GM23338 (cell line): ENCODE data around the gene DIAPH3. TPM values are rescaled to one million over a fixed set of nuclear protein-coding genes. Genes with fewer than 3 reads are reported as not detected.

Experiments used
- ATAC-seq: fragments of 200-7000 bp; cut with Tn5 transposase; 3 replicates; pipeline ENCODE4 v1.9.1; 2020
- DNase-seq: peaks from one replicate; pipeline ENCODE4 v3.0.0-alpha.2; 2015; ENCODE audit warnings: low spot score
- H2AFZ ChIP-seq: fragments of 200-600 bp; sonication (generic); 2 replicates; pipeline ENCODE4 v1.8.0; 2016; ENCODE audit warnings: antibody characterized with exemption, mild to moderate bottlenecking, moderate library complexity
- H3F3A ChIP-seq: fragments of 200-600 bp; sonication (generic); replicated peaks from 2 replicates; pipeline ENCODE4 v1.8.0; 2017; ENCODE audit warnings: antibody characterized with exemption, mixed run types, low read depth
- H3K27ac ChIP-seq: fragments of 200-600 bp; sonication (generic); 2 replicates; pipeline ENCODE4 v1.6.1; 2016; ENCODE audit warnings: low read depth
- H3K27me3 ChIP-seq: fragments of 200-600 bp; sonication (generic); 2 replicates; pipeline ENCODE4 v1.8.0; 2016; ENCODE audit warnings: mild to moderate bottlenecking, mixed run types, moderate library complexity; ENCODE audit not compliant: insufficient read depth
- H3K36me3 ChIP-seq: fragments of 200-600 bp; sonication (generic); 2 replicates; pipeline ENCODE4 v1.8.0; 2016; ENCODE audit warnings: mild to moderate bottlenecking; ENCODE audit not compliant: insufficient read depth
- H3K4me1 ChIP-seq: fragments of 200-600 bp; sonication (generic); 2 replicates; pipeline ENCODE4 v1.8.0; 2016; ENCODE audit warnings: mild to moderate bottlenecking, moderate library complexity; ENCODE audit not compliant: insufficient read depth
- H3K4me2 ChIP-seq: fragments of 200-600 bp; sonication (generic); 2 replicates; pipeline ENCODE4 v1.7.1; 2017; ENCODE audit warnings: mixed run types
- H3K4me3 ChIP-seq: fragments of 200-600 bp; sonication (generic); 2 replicates; pipeline ENCODE4 v1.6.1; 2016; ENCODE audit warnings: mixed run types
- H3K79me2 ChIP-seq: fragments of 200-600 bp; sonication (generic); replicated peaks from 2 replicates; pipeline ENCODE4 v1.8.0; 2017; ENCODE audit warnings: mild to moderate bottlenecking; ENCODE audit not compliant: insufficient read depth
- H3K9me2 ChIP-seq: fragments of 200-600 bp; sonication (generic); 2 replicates; pipeline ENCODE4 v1.8.0; 2017; ENCODE audit not compliant: insufficient read depth
- H4K20me1 ChIP-seq: fragments of 200-600 bp; sonication (generic); replicated peaks from 2 replicates; pipeline ENCODE4 v1.8.0; 2017; ENCODE audit warnings: mild to moderate bottlenecking; ENCODE audit not compliant: insufficient read depth
- H3K27ac Mint-ChIP-seq: 2 replicates; pipeline ENCODE4 v1.8.0; 2020; ENCODE audit warnings: inconsistent platforms, mild to moderate bottlenecking, moderate library complexity, mixed read lengths
- H3K27me3 Mint-ChIP-seq: 3 replicates; pipeline ENCODE4 v1.8.0; 2022; ENCODE audit warnings: low read depth, mild to moderate bottlenecking, moderate library complexity, mixed read lengths, inconsistent platforms; ENCODE audit not compliant: insufficient read depth, poor library complexity
- H3K36me3 Mint-ChIP-seq: 3 replicates; pipeline ENCODE4 v1.8.0; 2021; ENCODE audit warnings: low read depth, mild to moderate bottlenecking, inconsistent platforms, moderate library complexity, mixed read lengths
- H3K4me1 Mint-ChIP-seq: 3 replicates; pipeline ENCODE4 v1.8.0; 2020; ENCODE audit warnings: mild to moderate bottlenecking, inconsistent platforms, mixed read lengths
- H3K4me3 Mint-ChIP-seq: 3 replicates; pipeline ENCODE4 v1.8.0; 2021; ENCODE audit warnings: moderate library complexity, mild to moderate bottlenecking, inconsistent platforms, mixed read lengths
- H3K9me3 Mint-ChIP-seq: 3 replicates; pipeline ENCODE4 v1.8.0; 2020; ENCODE audit warnings: moderate library complexity, mild to moderate bottlenecking, inconsistent platforms, mixed read lengths
- CREB1 ChIP-seq: fragments of 250-450 bp; sonication (Bioruptor Pico); IDR thresholded peaks from 2 replicates; pipeline ENCODE4 v1.5.0; 2020; ENCODE audit warnings: low read depth, mild to moderate bottlenecking, moderate library complexity
- ETS1 ChIP-seq: IDR thresholded peaks from 2 replicates; pipeline ENCODE4 v1.6.1; 2016; ENCODE audit warnings: antibody characterized with exemption
- EZH2 ChIP-seq: fragments of 200-600 bp; sonication (generic); IDR thresholded peaks from one replicate; pipeline ENCODE4 v1.8.0; 2017; ENCODE audit warnings: antibody characterized with exemption, mild to moderate bottlenecking, low read depth; ENCODE audit not compliant: unreplicated experiment
- NANOG ChIP-seq: IDR thresholded peaks from 2 replicates; pipeline ENCODE4 v1.6.1; 2016; ENCODE audit warnings: antibody characterized with exemption, borderline replicate concordance
- POLR2AphosphoS5 ChIP-seq: IDR thresholded peaks from 2 replicates; pipeline ENCODE4 v1.6.1; 2016; ENCODE audit warnings: antibody characterized with exemption, low read depth
- STAT1 ChIP-seq: IDR thresholded peaks from one replicate; pipeline ENCODE4 v1.6.1; 2016; ENCODE audit warnings: antibody characterized with exemption; ENCODE audit not compliant: unreplicated experiment
- ZNF114 ChIP-seq: fragments of 250-450 bp; sonication (Bioruptor Pico); IDR thresholded peaks from 2 replicates; pipeline ENCODE4 v1.5.0; 2020; ENCODE audit warnings: mild to moderate bottlenecking, moderate library complexity
- ZNF331 ChIP-seq: fragments of 250-450 bp; sonication (Bioruptor Pico); IDR thresholded peaks from 2 replicates; pipeline ENCODE4 v1.5.0; 2020; ENCODE audit warnings: low read depth, mild to moderate bottlenecking, moderate library complexity
- ZNF462 ChIP-seq: fragments of 250-450 bp; sonication (Bioruptor Pico); IDR thresholded peaks from 2 replicates; pipeline ENCODE4 v1.5.0; 2020; ENCODE audit warnings: mild to moderate bottlenecking, moderate library complexity
- polyA plus RNA-seq: library from polyadenylated mRNA; unstranded; fragments of >200 nt; fragmentation: Nextera tagmentation; extraction: Ambion mirVana; gene quantifications from 2 replicates; pipeline ENCODE4 v1.2.1, GENCODE V29; 2016
- total RNA-seq: library from RNA; depleted of rRNA; stranded (reverse); fragments of >200 nt; shearing (Covaris generic); gene quantifications from 2 replicates; pipeline ENCODE4 v1.2.3, GENCODE V29; 2014
- TF ChIP-seq, protein P1 (sequence below), 2 experiments: fragments of 200-600 bp in 1 of 2; sonication (generic) in 1 of 2; conservative IDR thresholded peaks; 2 replicates each; pipeline versions ENCODE4 v1.5.1 to v1.6.1; 2016 to 2017; ENCODE audit warnings: antibody characterized with exemption in 2 of 2, low read depth in 2 of 2, mild to moderate bottlenecking in 2 of 2, moderate library complexity in 1 of 2

The DIAPH3 gene
- total and polyA plus RNA-seq, 2 experiments from 2014 or later: 23.4 to 30.2 TPM

DNA sequence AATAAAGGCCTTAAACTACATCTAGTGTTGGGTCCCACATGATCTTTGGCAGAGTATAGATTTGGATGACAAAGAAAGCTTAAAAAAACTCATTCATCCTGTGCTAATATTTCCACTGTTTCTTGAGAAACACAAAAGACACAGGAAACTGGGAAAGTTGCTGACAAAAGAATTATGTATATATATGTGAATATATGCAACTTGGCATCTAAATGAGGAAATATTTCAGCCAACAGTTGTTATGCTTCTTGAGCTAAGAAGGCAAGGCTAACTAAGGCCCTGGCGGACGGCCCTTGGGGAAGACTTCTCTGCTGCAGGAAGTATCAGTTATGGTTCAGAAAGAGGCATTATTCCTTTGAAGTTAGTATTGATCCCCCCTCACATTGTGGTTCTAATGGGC, 491.8 kb downstream of the DIAPH3 start:
- H3K27ac Mint-ChIP-seq: no peak overlapping the region
- Histone ChIP-seq H3K27ac (peak overlapping the region; percentile 33), H3K4me3 (no peak overlapping the region), H3K4me2 (peak overlapping the region; percentile 21), H3K36me3 (no peaks in the 10 kb centered on the region), H3F3A (no peaks in the 10 kb centered on the region), H4K20me1 (no peaks in the 10 kb centered on the region), H3K4me1 (peaks cover 33% of the 10 kb centered on the region), H3K9me2 (no peaks in the 10 kb centered on the region; the same call in 1 of the 2 replicates), H2AFZ (no peak overlapping the region), H3K79me2 (no peaks in the 10 kb centered on the region), H3K27me3 (no peaks in the 10 kb centered on the region)
- no peaks in the 10 kb centered on the region for H3K27me3 Mint-ChIP-seq
- no peaks in the 10 kb centered on the region; the same call in 2 of the 3 replicates for H3K9me3 Mint-ChIP-seq
- H3K4me1 Mint-ChIP-seq: peaks cover 32% of the 10 kb centered on the region
- TF ChIP-seq ZNF114 (no peak), STAT1 (no peak)
- ATAC-seq (no peak), DNase-seq (no peak)
- H3K36me3 Mint-ChIP-seq: peaks cover 5% of the 10 kb centered on the region; the same call in 2 of the 3 replicates
- H3K4me3 Mint-ChIP-seq: no peak overlapping the region

- no peak overlapping the region for H3K4me2 ChIP-seq
- TF ChIP-seq, protein P1, sequence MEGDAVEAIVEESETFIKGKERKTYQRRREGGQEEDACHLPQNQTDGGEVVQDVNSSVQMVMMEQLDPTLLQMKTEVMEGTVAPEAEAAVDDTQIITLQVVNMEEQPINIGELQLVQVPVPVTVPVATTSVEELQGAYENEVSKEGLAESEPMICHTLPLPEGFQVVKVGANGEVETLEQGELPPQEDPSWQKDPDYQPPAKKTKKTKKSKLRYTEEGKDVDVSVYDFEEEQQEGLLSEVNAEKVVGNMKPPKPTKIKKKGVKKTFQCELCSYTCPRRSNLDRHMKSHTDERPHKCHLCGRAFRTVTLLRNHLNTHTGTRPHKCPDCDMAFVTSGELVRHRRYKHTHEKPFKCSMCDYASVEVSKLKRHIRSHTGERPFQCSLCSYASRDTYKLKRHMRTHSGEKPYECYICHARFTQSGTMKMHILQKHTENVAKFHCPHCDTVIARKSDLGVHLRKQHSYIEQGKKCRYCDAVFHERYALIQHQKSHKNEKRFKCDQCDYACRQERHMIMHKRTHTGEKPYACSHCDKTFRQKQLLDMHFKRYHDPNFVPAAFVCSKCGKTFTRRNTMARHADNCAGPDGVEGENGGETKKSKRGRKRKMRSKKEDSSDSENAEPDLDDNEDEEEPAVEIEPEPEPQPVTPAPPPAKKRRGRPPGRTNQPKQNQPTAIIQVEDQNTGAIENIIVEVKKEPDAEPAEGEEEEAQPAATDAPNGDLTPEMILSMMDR (conservative IDR thresholded peaks at IDR 0.05; ENCODE audit: low read depth in 2 of 2): no peak
- no peak for TF ChIP-seq ZNF331
- no peak for TF ChIP-seq CREB1 (CRISPR knock-in tag)
- TF ChIP-seq POLR2AphosphoS5: no peak
- TF ChIP-seq STAT1: no peak
- TF ChIP-seq ETS1: no peak
- TF ChIP-seq ZNF462 (CRISPR knock-in tag): no peak
- TF ChIP-seq EZH2: no peak
- no peak for TF ChIP-seq ZNF114
- TF ChIP-seq NANOG: no peak
Measured at GRCh38 chr13:59666504-59666903, 497.2 kb downstream of the DIAPH3 start.

More at GRCh38 chr13:59666504-59666903, 497.2 kb downstream of the DIAPH3 start:
- no peak overlapping the region for H3K27ac ChIP-seq
- H3K9me2 ChIP-seq: no peaks in the 10 kb centered on the region; the same call in 1 of the 2 replicates
- H3K79me2 ChIP-seq: no peaks in the 10 kb centered on the region
- Mint-ChIP-seq H3K4me1 (peaks cover 31% of the 10 kb centered on the region), H3K9me3 (no peaks in the 10 kb centered on the region; the same call in 2 of the 3 replicates), H3K27ac (peak overlapping the region; percentile 70; the same call in 1 of the 2 replicates), H3K36me3 (peaks cover 20% of the 10 kb centered on the region), H3K4me3 (no peak overlapping the region), H3K27me3 (no peaks in the 10 kb centered on the region)
- no peaks in the 10 kb centered on the region for H3F3A ChIP-seq
- ATAC-seq (no peak), DNase-seq (no peak)
- H3K27me3 ChIP-seq: no peaks in the 10 kb centered on the region
- no peak overlapping the region for H3K4me3 ChIP-seq
- H3K36me3 ChIP-seq: no peaks in the 10 kb centered on the region
- H4K20me1 ChIP-seq: no peaks in the 10 kb centered on the region
- no peak overlapping the region for H2AFZ ChIP-seq
- H3K4me1 ChIP-seq: peaks cover 24% of the 10 kb centered on the region
